Neuronal stem cell (in vitro differentiated cells): ENCODE data around the gene UNC13D.
A peak's percentile ranks its signal among the peaks of the same experiment; 100 is the strongest.
"Not testable (repeated sequence)": the region's sequence is repeated elsewhere in the genome, so short reads cannot be mapped to it uniquely, and the experiment has no call there.

Experiments
- DNase-seq: peaks from one replicate; pipeline ENCODE4 v3.0.0-alpha.2; 2013; ENCODE audit warnings: low spot score
- H2AFZ ChIP-seq: one replicate; pipeline ENCODE4 v1.6.1; 2013; ENCODE audit warnings: mild to moderate bottlenecking, low read length, inconsistent platforms
- H2AK5ac ChIP-seq: 2 replicates; pipeline ENCODE4 v1.6.1; 2013; ENCODE audit warnings: low read depth, mild to moderate bottlenecking, inconsistent platforms, low read length, moderate library complexity, mixed read lengths
- H2BK120ac ChIP-seq: 2 replicates; pipeline ENCODE4 v1.6.1; 2013; ENCODE audit warnings: low read depth, mild to moderate bottlenecking, inconsistent platforms, low read length, moderate library complexity, mixed read lengths
- H2BK12ac ChIP-seq: one replicate; pipeline ENCODE4 v1.6.1; 2013; ENCODE audit warnings: low read length, inconsistent platforms
- H2BK15ac ChIP-seq: 2 replicates; pipeline ENCODE4 v1.6.1; 2013; ENCODE audit warnings: mild to moderate bottlenecking, low read length, inconsistent platforms, mixed read lengths
- H2BK5ac ChIP-seq: one replicate; pipeline ENCODE4 v1.6.1; 2013; ENCODE audit warnings: inconsistent platforms, mild to moderate bottlenecking, low read length, moderate library complexity
- H3K14ac ChIP-seq: one replicate; pipeline ENCODE4 v1.6.1; 2013; ENCODE audit warnings: low read length, inconsistent platforms
- H3K18ac ChIP-seq: 2 replicates; pipeline ENCODE4 v1.6.1; 2013; ENCODE audit warnings: low read length, inconsistent platforms
- H3K23ac ChIP-seq: 2 replicates; pipeline ENCODE4 v1.6.1; 2013; ENCODE audit warnings: low read depth, mild to moderate bottlenecking, mixed read lengths, low read length, inconsistent platforms; ENCODE audit not compliant: poor library complexity
- H3K27ac ChIP-seq: replicated peaks from 3 replicates; pipeline ENCODE4 v1.5.1; 2013; ENCODE audit warnings: low read length, inconsistent platforms
- H3K27me3 ChIP-seq, 3 experiments: 2 replicates each; pipeline ENCODE4 v1.6.1; 2013; ENCODE audit warnings: low read length in 3 of 3, mild to moderate bottlenecking in 2 of 3, inconsistent platforms in 1 of 3, low read depth in 1 of 3, mixed read lengths in 1 of 3, moderate library complexity in 1 of 3; ENCODE audit not compliant: control insufficient read depth in 3 of 3, insufficient read depth in 3 of 3
- H3K36me3 ChIP-seq, 2 donors: replicated peaks in 1 of 2; 2 replicates each; pipeline ENCODE4 v1.6.1; 2013; ENCODE audit warnings: low read length in 2 of 2; ENCODE audit not compliant: control insufficient read depth in 2 of 2, insufficient read depth in 2 of 2
- H3K4ac ChIP-seq: 2 replicates; pipeline ENCODE4 v1.6.1; 2013; ENCODE audit warnings: inconsistent platforms, mild to moderate bottlenecking, low read length, moderate library complexity
- H3K4me1 ChIP-seq, 2 donors: 1 replicate in 1 of 2; 2 replicates in 1 of 2; pipeline ENCODE4 v1.6.1; 2013; ENCODE audit warnings: low read length in 2 of 2, low read depth in 1 of 2; ENCODE audit not compliant: control insufficient read depth in 2 of 2, insufficient read depth in 1 of 2
- H3K4me2 ChIP-seq: one replicate; pipeline ENCODE4 v1.6.1; 2013; ENCODE audit warnings: mild to moderate bottlenecking, low read length, inconsistent platforms; ENCODE audit not compliant: insufficient read depth, poor library complexity, severe bottlenecking
- H3K4me3 ChIP-seq, 2 donors: 2 replicates each; pipeline ENCODE4 v1.5.1; 2013; ENCODE audit warnings: low read length in 2 of 2, mild to moderate bottlenecking in 2 of 2, inconsistent platforms in 1 of 2, moderate library complexity in 1 of 2
- H3K79me1 ChIP-seq: one replicate; pipeline ENCODE4 v1.6.1; 2013; ENCODE audit warnings: low read depth, mild to moderate bottlenecking, inconsistent platforms, low read length, moderate library complexity
- H3K9ac ChIP-seq: one replicate; pipeline ENCODE4 v1.6.1; 2013; ENCODE audit warnings: mild to moderate bottlenecking, low read depth, low read length, inconsistent platforms; ENCODE audit not compliant: poor library complexity
- H3K9me3 ChIP-seq, 2 donors: replicated peaks in 1 of 2; 2 replicates each; pipeline versions ENCODE3 to v1.6.1; 2013; ENCODE audit warnings: low read length in 2 of 2, mild to moderate bottlenecking in 2 of 2, inconsistent platforms in 1 of 2, low read depth in 1 of 2, mixed read lengths in 1 of 2, moderate library complexity in 1 of 2; ENCODE audit not compliant: control insufficient read depth in 2 of 2, insufficient read depth in 1 of 2
- H4K8ac ChIP-seq: one replicate; pipeline ENCODE4 v1.6.1; 2013; ENCODE audit warnings: low read depth, mild to moderate bottlenecking, inconsistent platforms, low read length, moderate library complexity
- H4K91ac ChIP-seq: one replicate; pipeline ENCODE4 v1.6.1; 2013; ENCODE audit warnings: low read length, low read depth, mild to moderate bottlenecking, inconsistent platforms; ENCODE audit not compliant: poor library complexity
- WGBS, 2 donors: extraction: QIAGEN DNeasy Blood & Tissue Kit; methylation state at CpG; one replicate each; pipeline ENCODE4 v1.1.7; 2013; ENCODE audit warnings: missing lambda C conversion rate in 2 of 2, mixed read lengths in 1 of 2; ENCODE audit not compliant: insufficient read length in 2 of 2, insufficient replicate concordance in 1 of 2; ENCODE audit errors: extremely low coverage in 2 of 2; 5-methylcytosine and 5-hydroxymethylcytosine counted together

UNC13D gene

DNA sequence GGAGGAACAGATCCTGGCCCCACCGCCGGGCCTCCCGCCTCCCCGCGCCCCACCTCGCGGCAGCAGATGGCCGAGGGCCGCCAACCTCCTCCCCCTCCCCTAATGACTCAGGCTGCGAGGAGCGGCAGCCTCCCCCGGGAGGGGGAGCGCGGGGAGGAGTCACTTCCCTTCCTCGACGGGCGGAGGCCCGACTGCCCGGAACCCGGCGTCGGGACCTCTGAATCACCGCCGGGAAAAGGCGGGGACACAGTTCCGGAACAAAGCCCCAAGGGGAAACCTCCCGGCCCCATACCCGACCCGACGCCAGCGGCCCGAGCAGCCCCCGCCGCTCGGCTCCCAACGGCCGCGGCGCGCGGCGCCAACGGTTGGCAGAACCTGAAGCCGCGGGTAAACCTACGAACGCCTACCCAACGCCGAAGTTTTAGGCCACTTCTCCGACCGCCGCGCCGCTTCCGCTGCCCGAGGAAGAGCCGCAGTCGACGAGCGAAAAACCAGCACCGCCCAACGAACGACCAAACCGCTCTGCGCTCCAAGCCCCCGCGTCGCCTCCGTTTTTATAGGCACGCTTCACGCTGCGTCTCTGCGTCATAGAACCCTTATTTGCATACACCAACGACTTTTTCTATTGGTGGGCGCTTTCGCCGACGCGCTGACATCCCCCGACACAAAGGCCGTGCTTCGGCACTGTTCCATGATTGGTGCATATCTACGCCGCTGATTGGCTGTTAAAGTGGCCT is 64.8 kb downstream of the UNC13D start:
- no peak overlapping the region for H4K91ac ChIP-seq
- H3K27me3 ChIP-seq = no peaks in the 10 kb centered on the region
- no peak overlapping the region for H2AFZ ChIP-seq
- H3K36me3 ChIP-seq = peaks cover 12 to 44% of the 10 kb centered on the region in 2 donors
- peaks cover 2% of the 10 kb centered on the region for H3K79me1 ChIP-seq
- H3K4me3 ChIP-seq = peak overlapping the region; percentile 70 to 98
- DNase-seq = peak; percentile 99
- H3K4me1 ChIP-seq = peaks cover 2 to 11% of the 10 kb centered on the region in 2 donors
- peak overlapping the region; percentile 30 for H3K4me2 ChIP-seq
- H3K18ac ChIP-seq = peak overlapping the region; percentile 98
- H2BK5ac ChIP-seq = peak overlapping the region; percentile 96
- H3K23ac ChIP-seq = peak overlapping the region; percentile 100
- H3K27ac ChIP-seq = peak overlapping the region; percentile 84
- no peaks in the 10 kb centered on the region for H3K9me3 ChIP-seq
- no peak overlapping the region for H4K8ac ChIP-seq
- peak overlapping the region; percentile 69 for H2AK5ac ChIP-seq
- peak overlapping the region; percentile 95 for H3K9ac ChIP-seq
- H2BK15ac ChIP-seq = no peak overlapping the region
- WGBS, 2 donors = no CpG with 5 or more reads among the region's 84 CpGs
- peak overlapping the region; percentile 87 for H3K14ac ChIP-seq
- H2BK120ac ChIP-seq = no peak overlapping the region
- no peak overlapping the region for H2BK12ac ChIP-seq
- H3K4ac ChIP-seq = no peak overlapping the region

DNA sequence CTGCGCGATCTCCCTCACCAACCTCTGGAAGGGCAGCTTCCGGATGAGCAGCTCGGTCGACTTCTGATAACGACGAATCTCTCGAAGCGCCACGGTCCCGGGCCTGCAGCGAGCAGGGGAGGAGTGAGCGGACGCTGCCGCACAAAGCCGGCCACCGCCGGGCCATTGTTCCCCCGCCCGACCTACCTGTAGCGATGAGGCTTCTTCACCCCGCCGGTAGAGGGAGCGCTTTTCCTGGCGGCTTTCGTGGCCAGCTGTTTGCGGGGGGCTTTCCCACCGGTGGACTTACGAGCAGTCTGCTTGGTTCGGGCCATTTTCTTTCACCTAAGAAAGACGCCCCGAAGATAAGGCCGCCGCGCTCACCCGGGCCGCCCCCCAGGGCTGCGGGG is 65.3 kb downstream of the UNC13D start:
- Histone ChIP-seq H3K23ac (peak overlapping the region; percentile 100), H3K27ac (no peak overlapping the region), H3K9ac (peak overlapping the region; percentile 78), H2BK5ac (peak overlapping the region; percentile 96), H2BK120ac (no peak overlapping the region), H4K91ac (no peak overlapping the region), H3K4me1 (peaks cover 0 to 7% of the 10 kb centered on the region in 2 donors), H3K14ac (peak overlapping the region; percentile 87), H3K9me3 (no peaks in the 10 kb centered on the region), H3K4me2 (peak overlapping the region; percentile 43), H2AFZ (no peak overlapping the region), H3K27me3 (no peaks in the 10 kb centered on the region), H2BK12ac (no peak overlapping the region), H3K18ac (peak overlapping the region; percentile 98), H3K4ac (no peak overlapping the region), H3K79me1 (peaks cover 2% of the 10 kb centered on the region), H3K4me3 (peak overlapping the region; percentile 70 to 98), H2BK15ac (no peak overlapping the region), H4K8ac (no peak overlapping the region), H2AK5ac (peak overlapping the region; percentile 14), H3K36me3 (peaks cover 12 to 44% of the 10 kb centered on the region in 2 donors)
- no CpG with 5 or more reads among the region's 38 CpGs for WGBS, 2 donors
- no peak for DNase-seq

DNA sequence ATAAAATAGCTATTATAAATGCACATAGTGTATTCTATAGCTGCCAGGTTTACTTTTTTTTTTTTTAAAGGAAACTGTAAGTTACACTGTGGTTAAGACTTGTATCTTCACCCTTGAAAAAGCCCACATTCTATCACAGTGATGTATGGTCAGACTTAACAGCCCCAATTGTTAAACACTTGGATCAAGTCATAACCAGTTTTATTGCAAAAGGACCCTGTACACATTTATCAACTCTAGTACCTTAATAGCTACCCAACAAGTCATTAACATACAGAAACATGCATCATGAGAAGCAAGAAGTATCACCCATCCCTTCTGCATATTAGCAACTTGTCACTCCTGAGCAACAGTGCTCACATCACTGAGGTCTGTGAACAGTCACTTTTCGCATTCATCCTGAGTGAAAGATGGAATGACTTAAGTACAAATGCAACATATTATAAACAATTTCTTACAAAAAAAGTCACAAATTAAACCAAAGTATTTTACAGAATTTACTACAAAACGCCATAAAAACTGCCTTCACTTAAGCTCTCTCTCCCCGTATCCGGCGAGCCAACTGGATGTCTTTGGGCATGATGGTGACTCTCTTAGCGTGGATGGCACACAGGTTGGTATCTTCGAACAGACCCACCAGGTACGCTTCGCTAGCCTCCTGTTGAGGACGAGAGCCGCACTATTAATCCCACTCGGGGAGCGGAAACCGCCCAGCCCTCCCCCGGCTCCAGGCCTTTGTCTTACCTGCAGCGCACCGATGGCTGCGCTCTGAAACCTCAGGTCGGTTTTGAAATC is 65.9 kb downstream of the UNC13D start:
- not testable (repeated sequence) for H2AFZ ChIP-seq, H3K27ac ChIP-seq, H4K91ac ChIP-seq, H3K9me3 ChIP-seq, H4K8ac ChIP-seq, H2BK5ac ChIP-seq, H3K4ac ChIP-seq, H3K23ac ChIP-seq, DNase-seq, H3K18ac ChIP-seq, H3K14ac ChIP-seq, H3K79me1 ChIP-seq, H3K27me3 ChIP-seq, H2BK15ac ChIP-seq, H2BK120ac ChIP-seq, H2BK12ac ChIP-seq, H3K4me1 ChIP-seq
- Histone ChIP-seq H2AK5ac (peak overlapping the region; percentile 14), H3K4me2 (peak overlapping the region; percentile 43), H3K4me3 (peak overlapping the region; percentile 70 to 98), H3K9ac (peak overlapping the region; percentile 80), H3K36me3 (peaks cover 12 to 44% of the 10 kb centered on the region in 2 donors)
- WGBS, 2 donors = no CpG with 5 or more reads among the region's 19 CpGs

DNA sequence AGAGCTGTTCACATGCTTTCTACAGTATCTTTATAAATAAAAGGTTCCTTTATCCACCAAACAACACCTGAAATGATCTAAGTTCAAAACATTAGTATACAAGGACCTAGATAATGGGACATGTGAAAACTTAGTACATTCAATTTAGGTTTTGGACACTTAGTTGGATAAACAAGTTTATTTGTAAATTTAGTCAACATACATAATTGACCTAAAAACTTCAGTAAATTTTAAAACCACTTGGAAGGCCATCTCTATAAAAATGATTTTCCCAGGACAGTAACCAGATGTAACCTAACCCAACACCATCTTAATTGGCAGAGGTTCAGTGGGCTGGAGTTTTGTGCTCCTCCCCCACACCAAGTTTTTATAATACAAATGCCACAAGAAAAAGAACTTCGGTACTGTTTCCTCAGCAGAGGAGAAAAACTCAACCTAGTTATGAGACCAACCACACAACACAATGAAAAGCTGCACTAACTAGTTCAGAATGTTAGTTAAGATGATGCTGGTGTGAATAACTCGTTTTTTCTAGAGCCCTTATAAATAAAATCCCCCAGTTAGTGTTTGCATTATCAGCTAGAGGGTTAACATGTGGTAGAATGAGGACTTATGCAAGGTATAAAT is 66.8 kb downstream of the UNC13D start:
- no peak for DNase-seq
- Histone ChIP-seq H3K4ac (no peak overlapping the region), H2BK120ac (no peak overlapping the region), H4K8ac (no peak overlapping the region), H3K4me3 (peak overlapping the region in 1 of 2 donors; percentile 70), H3K4me2 (peak overlapping the region; percentile 21), H3K23ac (no peak overlapping the region), H2AK5ac (no peak overlapping the region), H2AFZ (no peak overlapping the region), H3K4me1 (peaks cover 0 to 3% of the 10 kb centered on the region in 2 donors), H2BK15ac (no peak overlapping the region), H3K18ac (no peak overlapping the region), H4K91ac (no peak overlapping the region), H2BK12ac (no peak overlapping the region), H3K36me3 (peaks cover 12 to 44% of the 10 kb centered on the region in 2 donors), H2BK5ac (no peak overlapping the region), H3K27ac (no peak overlapping the region), H3K27me3 (no peaks in the 10 kb centered on the region), H3K9ac (no peak overlapping the region), H3K14ac (no peak overlapping the region), H3K79me1 (peaks cover 2% of the 10 kb centered on the region), H3K9me3 (no peaks in the 10 kb centered on the region)
- WGBS, 2 donors = no CpG with 5 or more reads among the region's 2 CpGs
